Keratinocyte (primary cell): ENCODE measurements around the gene PPP1R16B. TPM values are rescaled to one million over a fixed set of nuclear protein-coding genes. Genes with fewer than 3 reads are reported as not detected.

ENCODE experiments used
- DNase-seq: peaks from one replicate; pipeline ENCODE4 v3.0.0-alpha.2; 2011; ENCODE audit warnings: low read depth, missing footprints, low spot score
- FAIRE-seq: peaks from 2 replicates; lab custom pipeline; 2011; peaks lifted over from hg19 to GRCh38; lab: Jason Lieb, UNC
- H2AFZ ChIP-seq: 2 replicates; pipeline ENCODE4 v1.6.0; 2012; ENCODE audit warnings: low read length, control low read depth, inconsistent platforms; ENCODE audit not compliant: control insufficient read depth
- H3K27ac ChIP-seq: 2 replicates; pipeline ENCODE4 v1.5.1; 2011; ENCODE audit warnings: low read length; ENCODE audit not compliant: control insufficient read depth, insufficient read depth
- H3K27me3 ChIP-seq: 3 replicates; pipeline ENCODE4 v1.6.0; 2011; ENCODE audit warnings: low read length; ENCODE audit not compliant: control insufficient read depth, insufficient read depth; ENCODE audit errors: extremely low read depth
- H3K36me3 ChIP-seq, 2 experiments: 2 replicates in 1 of 2; 3 replicates in 1 of 2; pipeline ENCODE4 v1.5.1; 2011; ENCODE audit warnings: low read length in 2 of 2, mild to moderate bottlenecking in 1 of 2; ENCODE audit not compliant: control insufficient read depth in 2 of 2, insufficient read depth in 2 of 2; ENCODE audit errors: extremely low read depth in 1 of 2
- H3K4me1 ChIP-seq: 3 replicates; pipeline ENCODE4 v1.5.1; 2011; ENCODE audit warnings: low read length; ENCODE audit not compliant: control insufficient read depth, insufficient read depth; ENCODE audit errors: extremely low read depth
- H3K4me2 ChIP-seq: 3 replicates; pipeline ENCODE4 v1.6.0; 2011; ENCODE audit warnings: low read depth, low read length; ENCODE audit not compliant: control insufficient read depth, insufficient read depth; ENCODE audit errors: extremely low read depth
- H3K4me3 ChIP-seq, 3 experiments: fragments of 200-600 bp in 1 of 3; sonication (generic) in 1 of 3; 2 replicates in 2 of 3; 3 replicates in 1 of 3; pipeline ENCODE4 v1.5.1; 2011 to 2016; ENCODE audit warnings: low read length in 3 of 3, mild to moderate bottlenecking in 3 of 3, control low read depth in 2 of 3, inconsistent platforms in 1 of 3, low read depth in 1 of 3, mixed read lengths in 1 of 3, mixed run types in 1 of 3, moderate library complexity in 1 of 3; ENCODE audit not compliant: control insufficient read depth in 2 of 3, insufficient read depth in 2 of 3; ENCODE audit errors: extremely low read depth in 1 of 3
- H3K79me2 ChIP-seq: 2 replicates; pipeline ENCODE4 v1.6.0; 2012; ENCODE audit warnings: low read length; ENCODE audit not compliant: control insufficient read depth, insufficient read depth
- H3K9ac ChIP-seq: 3 replicates; pipeline ENCODE4 v1.6.0; 2011; ENCODE audit warnings: low read length; ENCODE audit not compliant: control insufficient read depth, insufficient read depth; ENCODE audit errors: extremely low read depth
- H3K9me1 ChIP-seq: 3 replicates; pipeline ENCODE4 v1.6.0; 2011; ENCODE audit warnings: low read length; ENCODE audit not compliant: control insufficient read depth, insufficient read depth; ENCODE audit errors: extremely low read depth
- H3K9me3 ChIP-seq: 2 replicates; pipeline ENCODE4 v1.5.1; 2012; ENCODE audit warnings: low read depth, low read length; ENCODE audit not compliant: control insufficient read depth
- H4K20me1 ChIP-seq: 3 replicates; pipeline ENCODE4 v1.6.0; 2011; ENCODE audit warnings: low read length; ENCODE audit not compliant: control insufficient read depth, insufficient read depth; ENCODE audit errors: extremely low read depth
- EZH2 ChIP-seq: IDR thresholded peaks from one replicate; pipeline ENCODE4 v1.6.1; 2012; ENCODE audit warnings: inconsistent platforms, mild to moderate bottlenecking, low read length, moderate library complexity
- dilution Hi-C: fragments of 300-500 bp; cut with MboI; formaldehyde crosslinking; loops from one replicate; pipeline ENCODE4 v1.7.0; 2020; ENCODE audit warnings: low sequenced_read_pairs; ENCODE audit not compliant: extremely low pct_ligation_motif_present
- polyA plus RNA-seq, 5 experiments: library from polyadenylated mRNA; depleted of rRNA in 3 of 5; stranded (reverse) in 3 of 5; stranded (forward) in 1 of 5; unstranded in 1 of 5; fragments of >200 nt; gene quantifications; 1 replicate in 1 of 5; 2 replicates in 3 of 5; 3 replicates in 1 of 5; pipeline versions ENCODE4 v1.2.1 to v1.2.3, GENCODE V29; 2011 to 2012; ENCODE audit warnings: missing spikeins in 2 of 5, low read depth in 1 of 5, low replicate concordance in 1 of 5
- TF ChIP-seq, protein P1 (sequence below), 3 experiments: IDR thresholded peaks in 1 of 3; conservative IDR thresholded peaks in 1 of 3; optimal IDR thresholded peaks in 1 of 3; 2 replicates in 2 of 3; 3 replicates in 1 of 3; pipeline versions ENCODE3 to v1.5.1; 2011; ENCODE audit warnings: low read length in 3 of 3, mild to moderate bottlenecking in 3 of 3, moderate library complexity in 2 of 3, control low read depth in 1 of 3, inconsistent platforms in 1 of 3; ENCODE audit not compliant: insufficient read depth in 2 of 3; ENCODE audit errors: extremely low read depth in 1 of 3

The PPP1R16B gene
- polyA plus RNA-seq, 1 donor (not counting 4 experiments of a cell fraction or from before 2014, with no cell fraction given), result not detected

DNA sequence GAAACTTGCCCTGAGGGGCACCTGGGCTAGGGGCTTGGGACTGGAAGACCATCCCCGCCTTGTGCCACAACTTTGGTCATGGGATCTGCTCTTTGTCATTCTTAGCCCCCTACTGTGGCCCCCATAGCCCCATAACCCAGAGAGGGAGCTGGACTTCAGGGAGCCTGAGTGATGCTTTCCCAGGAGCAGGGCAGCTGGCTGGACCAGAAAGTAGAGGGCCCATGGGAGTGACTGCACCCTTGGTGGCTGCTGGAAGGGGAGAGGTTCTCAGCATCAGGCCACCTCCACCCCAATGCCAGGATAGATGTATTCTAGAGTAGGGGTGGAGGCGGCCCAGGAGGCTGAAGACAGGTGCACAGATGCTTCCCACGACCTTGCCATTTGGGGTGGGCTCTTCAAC lies 114.9 kb downstream of the PPP1R16B start:
- H3K4me1 ChIP-seq, result no peaks in the 10 kb centered on the region
- no peaks in the 10 kb centered on the region for H3K9me1 ChIP-seq
- H3K36me3 ChIP-seq, result no peaks in the 10 kb centered on the region
- dilution Hi-C loops, result no loop called here
- H3K27me3 ChIP-seq, result peaks cover 17% of the 10 kb centered on the region
- no peak overlapping the region for H3K9ac ChIP-seq
- DNase-seq (no peak), FAIRE-seq (no peak)
- TF ChIP-seq EZH2, result no peak
- TF ChIP-seq, protein P1, sequence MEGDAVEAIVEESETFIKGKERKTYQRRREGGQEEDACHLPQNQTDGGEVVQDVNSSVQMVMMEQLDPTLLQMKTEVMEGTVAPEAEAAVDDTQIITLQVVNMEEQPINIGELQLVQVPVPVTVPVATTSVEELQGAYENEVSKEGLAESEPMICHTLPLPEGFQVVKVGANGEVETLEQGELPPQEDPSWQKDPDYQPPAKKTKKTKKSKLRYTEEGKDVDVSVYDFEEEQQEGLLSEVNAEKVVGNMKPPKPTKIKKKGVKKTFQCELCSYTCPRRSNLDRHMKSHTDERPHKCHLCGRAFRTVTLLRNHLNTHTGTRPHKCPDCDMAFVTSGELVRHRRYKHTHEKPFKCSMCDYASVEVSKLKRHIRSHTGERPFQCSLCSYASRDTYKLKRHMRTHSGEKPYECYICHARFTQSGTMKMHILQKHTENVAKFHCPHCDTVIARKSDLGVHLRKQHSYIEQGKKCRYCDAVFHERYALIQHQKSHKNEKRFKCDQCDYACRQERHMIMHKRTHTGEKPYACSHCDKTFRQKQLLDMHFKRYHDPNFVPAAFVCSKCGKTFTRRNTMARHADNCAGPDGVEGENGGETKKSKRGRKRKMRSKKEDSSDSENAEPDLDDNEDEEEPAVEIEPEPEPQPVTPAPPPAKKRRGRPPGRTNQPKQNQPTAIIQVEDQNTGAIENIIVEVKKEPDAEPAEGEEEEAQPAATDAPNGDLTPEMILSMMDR (optimal IDR thresholded peaks at IDR 0.05 in 1 of 3, IDR thresholded peaks at IDR 0.05 in 1 of 3, conservative IDR thresholded peaks at IDR 0.05 in 1 of 3; ENCODE audit: extremely low read depth in 1 of 3, insufficient read depth in 2 of 3, low read length in 3 of 3), result no peak
- no peaks in the 10 kb centered on the region for H3K9me3 ChIP-seq
- H3K4me3 ChIP-seq, result no peak overlapping the region
- no peak overlapping the region for H2AFZ ChIP-seq
- no peaks in the 10 kb centered on the region for H4K20me1 ChIP-seq
- no peaks in the 10 kb centered on the region for H3K79me2 ChIP-seq
- no peak overlapping the region for H3K27ac ChIP-seq
- H3K4me2 ChIP-seq, result no peak overlapping the region

DNA sequence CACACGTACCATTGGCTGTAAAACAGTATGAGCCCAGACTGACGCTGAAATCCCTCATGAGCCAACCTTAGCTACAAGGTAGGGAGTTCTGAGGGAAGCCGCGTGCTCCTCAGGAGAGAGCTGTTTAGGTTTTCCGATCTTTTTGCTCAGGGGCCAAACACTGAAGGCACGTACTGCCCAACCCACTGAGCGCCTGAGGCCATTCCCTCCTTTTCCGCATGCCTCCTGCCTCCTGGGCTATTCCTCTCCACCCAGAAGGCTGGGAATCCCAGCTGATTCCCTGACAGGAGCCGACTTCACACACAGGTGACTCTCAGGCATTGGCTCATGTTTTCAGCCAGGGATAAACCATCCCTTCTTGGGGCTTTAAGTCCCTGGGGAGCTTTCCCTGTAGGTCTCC lies 115.4 kb downstream of the PPP1R16B start:
- no peaks in the 10 kb centered on the region for H4K20me1 ChIP-seq
- no peak overlapping the region for H3K27ac ChIP-seq
- no peaks in the 10 kb centered on the region for H3K9me1 ChIP-seq
- no peaks in the 10 kb centered on the region for H3K36me3 ChIP-seq
- DNase-seq (no peak), FAIRE-seq (no peak)
- H2AFZ ChIP-seq, result no peak overlapping the region
- dilution Hi-C loops, result no loop called here
- no peaks in the 10 kb centered on the region for H3K79me2 ChIP-seq
- TF ChIP-seq, protein P1 (optimal IDR thresholded peaks at IDR 0.05 in 1 of 3, IDR thresholded peaks at IDR 0.05 in 1 of 3, conservative IDR thresholded peaks at IDR 0.05 in 1 of 3; ENCODE audit: extremely low read depth in 1 of 3, insufficient read depth in 2 of 3, low read length in 3 of 3), result no peak
- no peak for TF ChIP-seq EZH2
- no peak overlapping the region for H3K9ac ChIP-seq
- H3K27me3 ChIP-seq, result peaks cover 17% of the 10 kb centered on the region
- H3K4me3 ChIP-seq, result no peak overlapping the region
- no peaks in the 10 kb centered on the region for H3K4me1 ChIP-seq
- H3K4me2 ChIP-seq, result no peak overlapping the region
- H3K9me3 ChIP-seq, result no peaks in the 10 kb centered on the region
